Adipose tissue (tissue), 3 donors: ENCODE data around the gene PTPRR. TPM values are rescaled to one million over a fixed set of nuclear protein-coding genes. Genes with fewer than 3 reads are reported as not detected.
"Not testable (repeated sequence)": the region's sequence is repeated elsewhere in the genome, so short reads cannot be mapped to it uniquely, and the experiment has no call there.

Experiments
- H3K27ac ChIP-seq: one replicate; pipeline ENCODE4 v1.5.1; 2013; ENCODE audit warnings: low read depth, low read length
- WGBS, 3 donors: extraction: QIAGEN DNeasy Blood & Tissue Kit; methylation state at CpG; one replicate each; pipeline ENCODE4 v1.1.7; 2013; 5-methylcytosine and 5-hydroxymethylcytosine counted together
- polyA plus RNA-seq, 3 donors: library from polyadenylated mRNA; stranded (reverse); fragments of 200-250 nt; gene quantifications; one replicate each; pipeline ENCODE4 v1.2.3, GENCODE V29; 2013
- donor health status: healthy with polysubstance abuse.
- donor health status: Bipolar disorder and iron deficiency.
- donor health status: healthy.

The PTPRR gene
- polyA plus RNA-seq, 3 donors: 0.08 to 1.1 (median 0.21) TPM

DNA sequence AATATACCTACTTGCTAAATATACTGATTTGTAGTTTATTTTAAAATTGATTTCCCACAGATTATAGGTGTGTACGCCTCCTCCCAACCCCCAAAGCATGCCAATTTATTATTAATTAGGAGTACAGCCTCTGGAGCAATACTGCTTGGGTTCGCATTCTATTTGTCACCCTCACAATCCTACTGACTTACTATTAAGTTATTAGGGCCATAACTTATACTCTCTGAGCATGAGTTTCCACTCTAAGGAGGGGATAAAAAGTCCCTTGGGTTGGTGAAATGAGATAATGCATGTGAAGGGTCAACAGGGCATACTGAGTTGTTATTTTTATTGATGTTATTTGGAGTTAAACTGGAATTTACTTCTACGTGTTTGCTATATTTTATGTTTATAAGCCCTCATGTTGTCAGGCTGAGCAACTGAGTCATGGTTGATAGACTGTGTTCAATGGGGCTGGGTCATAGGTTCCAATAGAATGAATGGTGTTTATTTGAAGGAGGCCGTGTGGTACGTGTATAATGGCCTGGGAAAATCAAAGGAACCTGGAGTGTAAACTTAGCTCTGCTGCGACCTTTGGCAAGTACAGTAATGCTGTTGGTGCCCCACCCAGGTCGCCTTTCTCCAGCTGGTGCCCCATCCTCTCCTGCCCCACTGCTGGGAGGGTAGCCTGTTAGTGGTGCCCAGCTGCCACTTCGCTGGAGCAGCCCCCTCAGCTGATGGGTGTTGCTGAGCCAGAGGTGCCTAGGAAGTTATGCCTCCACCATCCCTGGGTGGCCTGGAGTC lies 184.0 kb downstream of the PTPRR start:
- WGBS, 3 donors: 78 to 86% (median 80%) methylated on average over 8 of the region's 8 CpGs

DNA sequence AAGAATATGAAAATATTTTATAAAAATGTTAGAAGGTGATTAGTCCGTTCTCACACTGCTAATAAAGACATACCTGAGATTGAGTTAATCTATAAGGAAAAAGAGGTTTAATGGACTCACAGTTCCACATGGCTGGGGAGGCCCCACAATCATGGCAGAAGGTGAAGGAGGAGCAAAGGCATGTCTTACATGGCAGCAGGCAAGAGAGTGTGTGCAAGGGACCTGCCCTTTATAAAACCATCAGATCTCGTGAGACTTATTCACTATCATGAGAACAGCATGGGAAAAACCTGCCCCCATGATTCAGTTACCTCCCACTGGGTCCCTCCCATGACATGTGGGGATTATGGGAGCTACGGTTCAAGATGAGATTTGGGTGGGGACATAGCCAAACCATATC lies 185.3 kb downstream of the PTPRR start:
- 75 to 88% (median 84%) methylated on average over 3 of the region's 3 CpGs for WGBS, 3 donors
- H3K27ac ChIP-seq: not testable (repeated sequence)

More for the DNA sequence above, 184.0 kb downstream of the PTPRR start:
- H3K27ac ChIP-seq: no peak overlapping the region

DNA sequence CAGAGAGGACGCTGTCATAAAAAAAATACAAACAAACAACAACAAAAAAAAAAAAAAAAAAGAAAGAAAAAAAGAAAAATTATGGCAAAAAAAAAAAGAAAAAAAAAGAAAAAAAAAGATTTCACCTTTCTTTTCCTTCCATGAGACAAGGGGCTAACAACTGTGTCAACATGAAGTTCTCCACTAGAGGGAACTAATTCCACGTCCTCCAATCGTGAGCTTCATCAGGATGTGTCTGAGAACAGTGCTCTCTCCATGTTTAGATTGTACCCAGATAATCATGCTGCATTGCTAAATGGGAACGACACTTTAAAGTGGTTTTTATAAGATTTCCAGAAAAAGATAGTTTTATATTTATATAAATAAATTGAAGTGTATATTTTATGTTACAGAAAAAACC lies 187.2 kb downstream of the PTPRR start:
- H3K27ac ChIP-seq: no peak overlapping the region
- WGBS, 3 donors: 2 to 3% (median 3%) methylated on average over 4 of the region's 4 CpGs

DNA sequence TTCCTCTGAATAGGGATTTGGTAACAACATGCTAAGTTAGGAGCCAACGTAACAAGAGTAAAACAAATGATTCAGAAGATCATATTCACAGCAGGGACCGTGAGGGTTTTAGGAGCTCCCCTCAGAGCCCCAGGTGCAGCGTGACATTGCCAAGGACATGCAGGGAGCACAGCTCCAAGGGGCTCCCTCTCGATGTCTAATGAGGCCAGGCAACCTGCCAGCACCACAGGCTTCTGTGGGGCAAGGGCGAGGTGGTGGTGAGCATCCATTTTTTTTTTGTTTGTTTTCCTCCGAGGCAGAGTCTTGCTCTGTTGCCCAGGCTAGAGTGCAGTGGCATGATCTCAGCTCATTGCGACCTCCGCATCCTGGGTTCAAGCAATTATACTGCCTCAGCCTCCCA lies 188.3 kb downstream of the PTPRR start:
- WGBS, 3 donors: 62 to 82% (median 68%) methylated on average over 8 of the region's 8 CpGs
- no peak overlapping the region for H3K27ac ChIP-seq

DNA sequence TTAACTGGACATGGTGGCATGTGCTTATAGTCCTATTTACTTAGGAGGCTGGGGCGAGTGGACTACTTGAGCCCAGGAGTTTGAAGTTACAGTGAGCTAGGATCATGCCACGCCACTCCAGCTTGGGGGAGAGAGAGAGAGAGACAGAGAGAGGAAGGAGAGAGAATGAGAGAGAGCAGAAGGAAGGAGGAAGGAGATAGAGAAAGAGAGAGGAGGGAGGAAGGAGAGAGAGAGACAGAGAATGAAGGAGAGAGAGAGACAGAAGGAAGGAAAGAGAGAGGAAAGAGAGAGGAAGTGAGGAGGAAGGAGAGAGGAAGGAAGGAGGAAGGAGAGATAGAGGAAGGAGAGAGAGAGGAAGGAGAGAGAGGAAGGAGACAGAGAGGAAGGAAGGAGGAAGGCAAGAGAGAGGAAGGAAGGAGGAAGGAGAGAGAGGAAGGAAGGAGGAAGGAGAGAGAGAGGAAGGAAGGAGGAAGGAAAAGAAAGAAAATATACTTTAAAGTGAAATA lies 189.8 kb downstream of the PTPRR start:
- 61 to 88% (median 77%) methylated on average over 2 of the region's 2 CpGs for WGBS, 3 donors
- no peak overlapping the region for H3K27ac ChIP-seq

DNA sequence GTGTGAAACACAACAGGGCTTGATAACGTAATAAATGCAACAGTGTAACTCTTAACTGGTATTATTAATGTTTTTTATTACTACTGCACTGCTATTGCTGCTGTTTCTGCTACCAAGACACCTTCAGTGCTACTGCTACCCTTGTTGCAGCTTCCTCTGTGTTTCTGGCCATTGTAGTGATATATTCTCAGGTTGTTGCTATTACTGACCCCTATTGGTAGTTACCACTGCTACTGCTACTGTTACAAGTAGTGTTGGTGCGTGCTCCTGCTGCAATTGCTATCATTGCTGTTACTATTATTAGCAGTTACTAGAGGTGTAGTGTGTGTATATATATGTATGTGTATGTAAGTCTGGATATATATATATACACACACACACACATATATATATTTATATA lies 196.1 kb downstream of the PTPRR start:
- no peak overlapping the region for H3K27ac ChIP-seq
- 80 to 83% (median 80%) methylated on average over 2 of the region's 2 CpGs for WGBS, 3 donors

DNA sequence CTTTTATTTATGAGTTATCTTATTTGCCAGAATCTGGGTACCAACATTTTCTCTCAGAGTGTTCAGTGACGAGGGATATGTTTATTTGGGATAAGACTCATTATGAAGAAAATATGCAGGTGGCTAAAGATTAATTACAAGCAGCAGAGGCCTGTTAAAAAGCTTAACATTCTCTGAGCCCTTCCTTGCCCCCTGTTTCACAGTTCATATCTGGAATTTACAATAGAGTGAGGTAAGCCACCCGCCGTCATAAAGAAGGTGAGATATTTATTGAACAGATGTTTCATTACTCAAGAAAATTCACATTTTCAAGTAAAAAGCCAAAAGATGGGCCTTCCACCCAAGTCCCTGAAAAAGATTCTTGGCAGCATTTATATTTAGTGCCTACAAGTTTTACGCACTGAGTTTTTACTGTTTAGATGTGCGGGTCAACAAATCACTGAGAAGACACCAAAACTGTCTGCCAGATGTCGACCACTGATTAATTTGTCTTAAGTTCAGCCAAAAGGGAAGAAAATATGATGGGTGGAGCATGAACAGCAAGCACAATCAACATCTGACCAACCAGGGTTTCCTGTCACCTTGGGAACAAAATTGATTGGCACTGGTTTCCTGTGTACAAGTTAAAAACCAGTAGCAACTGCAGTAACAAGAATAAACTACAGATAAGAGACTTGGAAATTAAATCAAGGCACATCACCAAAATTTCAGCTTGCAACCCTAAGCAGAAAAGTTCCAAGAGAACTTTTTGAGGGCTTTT lies 197.8 kb downstream of the PTPRR start:
- no peak overlapping the region for H3K27ac ChIP-seq
- WGBS, 3 donors: 36 to 55% (median 45%) methylated on average over 6 of the region's 6 CpGs

DNA sequence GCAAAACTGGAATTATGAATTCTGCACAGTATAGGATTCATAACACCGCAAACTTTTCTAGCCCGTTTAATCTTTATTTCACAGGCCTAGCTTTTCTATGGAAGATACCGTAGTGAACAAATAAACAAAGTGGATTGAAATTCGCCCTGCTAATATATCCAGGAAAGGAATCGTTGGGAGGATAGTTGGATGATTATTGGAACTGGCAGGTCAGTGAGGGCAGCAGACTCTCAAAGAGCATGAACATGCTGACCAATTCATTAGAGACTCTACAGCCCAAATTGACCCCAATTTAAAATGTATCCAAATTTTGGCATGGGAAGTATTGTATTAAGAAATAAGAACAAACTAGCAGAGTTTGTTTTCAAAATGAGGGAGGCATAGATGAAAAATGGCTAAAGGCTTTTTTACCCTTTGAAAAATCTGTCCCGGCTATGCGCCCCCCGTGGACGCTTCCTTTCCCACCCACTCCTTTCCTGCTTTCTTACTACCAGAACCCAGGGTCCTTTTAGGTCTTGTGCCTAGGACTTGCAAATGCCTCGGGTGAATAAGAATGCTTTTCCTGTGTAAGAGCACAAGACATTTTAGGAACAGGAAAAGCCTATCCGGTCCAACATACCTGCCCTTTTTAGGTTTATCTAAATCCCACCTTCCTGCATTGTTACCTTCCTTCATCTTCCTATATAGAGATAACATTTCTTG lies 198.7 kb downstream of the PTPRR start:
- 56 to 67% (median 57%) methylated on average over 11 of the region's 11 CpGs for WGBS, 3 donors
- no peak overlapping the region for H3K27ac ChIP-seq

DNA sequence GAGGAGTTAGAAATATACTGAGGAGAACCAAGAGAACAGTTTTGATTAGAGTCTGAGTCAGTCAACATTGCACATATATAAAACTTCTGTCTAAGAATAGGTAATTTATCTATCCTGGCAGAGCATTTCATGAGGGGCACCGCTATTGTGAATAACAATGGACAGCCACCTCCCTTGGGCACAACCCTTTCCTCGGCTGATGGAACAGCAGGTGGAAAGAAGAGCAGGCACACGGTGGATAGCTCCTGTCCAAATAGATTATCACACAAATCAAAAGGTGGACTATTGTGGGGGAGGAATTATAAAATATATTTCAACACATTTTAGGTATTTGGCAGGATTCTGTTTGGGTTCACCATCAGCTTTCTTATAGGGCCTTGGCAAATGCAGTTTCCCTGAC lies 199.3 kb downstream of the PTPRR start:
- 70 to 76% (median 74%) methylated on average over 3 of the region's 3 CpGs for WGBS, 3 donors
- no peak overlapping the region for H3K27ac ChIP-seq

DNA sequence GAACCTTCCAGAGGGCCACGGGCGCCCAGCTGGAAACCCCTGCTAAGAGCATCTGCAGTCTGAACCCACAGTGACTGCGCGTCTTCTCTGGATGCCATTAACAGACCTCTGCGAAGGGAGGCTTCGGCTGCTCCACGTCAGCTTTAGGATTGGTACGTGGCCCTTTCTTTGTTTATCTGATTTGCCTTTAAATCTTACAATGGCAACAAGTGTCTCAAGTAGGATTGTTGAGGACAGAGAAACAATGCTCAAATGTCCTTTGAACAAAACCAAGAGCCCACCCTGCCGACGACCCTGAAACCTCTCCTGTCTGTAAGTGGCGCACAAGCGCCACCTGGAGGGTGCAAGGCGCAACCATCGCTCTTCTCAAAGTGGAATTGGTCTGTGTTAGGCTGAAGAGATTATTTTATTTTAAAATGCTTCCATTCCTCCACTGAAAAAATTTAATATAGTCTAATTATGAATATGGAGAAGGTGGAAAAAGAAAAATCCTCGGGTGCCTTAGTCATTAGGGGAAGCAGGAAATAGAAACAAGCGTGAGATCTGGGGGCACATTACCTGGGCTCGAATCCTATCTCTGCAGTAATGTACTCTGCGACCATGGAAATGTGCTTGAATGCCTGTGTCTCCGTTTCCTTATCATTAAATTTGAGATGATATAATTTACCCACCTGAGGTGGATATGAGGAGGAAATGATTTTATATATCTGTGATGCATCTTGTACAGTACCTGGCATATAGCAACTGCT lies 200.7 kb downstream of the PTPRR start:
- no peak overlapping the region for H3K27ac ChIP-seq
- 19 to 27% (median 24%) methylated on average over 19 of the region's 19 CpGs for WGBS, 3 donors

DNA sequence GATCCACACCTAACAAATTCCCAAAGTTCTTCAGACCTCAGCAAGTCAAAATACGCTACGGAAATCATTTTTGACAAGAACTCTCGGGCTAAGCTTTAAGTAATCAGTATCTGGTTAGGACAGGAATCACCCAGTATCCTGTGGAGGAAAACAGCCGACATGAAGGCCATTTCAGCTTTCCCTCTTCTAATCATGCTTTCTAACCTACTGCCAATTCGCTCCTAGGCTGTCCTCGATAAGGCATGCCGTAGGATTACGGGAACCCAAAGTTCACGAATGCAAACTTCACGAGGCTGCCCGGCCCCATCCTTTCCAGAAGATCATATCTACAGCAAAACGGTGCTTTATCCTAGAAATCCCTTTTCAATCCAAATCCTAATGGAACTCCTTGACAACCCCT lies 201.5 kb downstream of the PTPRR start:
- H3K27ac ChIP-seq: no peak overlapping the region
- 62 to 75% (median 70%) methylated on average over 12 of the region's 12 CpGs for WGBS, 3 donors

DNA sequence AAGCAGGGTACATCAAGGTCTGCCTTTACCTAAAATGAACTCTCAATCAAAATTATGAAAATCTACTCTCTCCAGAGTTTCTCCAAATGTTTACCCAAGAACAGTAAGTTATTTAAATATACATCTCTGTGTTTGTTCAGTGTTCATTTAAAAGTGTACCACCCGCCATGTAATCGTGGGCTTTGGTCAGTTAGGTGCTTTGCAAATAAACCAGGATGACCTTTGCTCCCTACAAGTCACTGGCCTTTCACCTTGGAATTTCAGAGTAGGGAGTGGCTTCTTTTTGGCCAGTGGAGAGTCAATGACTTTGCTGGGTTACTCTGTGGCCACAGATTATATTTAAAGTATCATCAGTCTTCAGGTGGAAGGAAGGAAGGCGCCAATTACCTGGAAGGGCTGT lies 208.7 kb downstream of the PTPRR start:
- WGBS, 3 donors: 40 to 57% (median 56%) methylated on average over 3 of the region's 3 CpGs
- no peak overlapping the region for H3K27ac ChIP-seq

DNA sequence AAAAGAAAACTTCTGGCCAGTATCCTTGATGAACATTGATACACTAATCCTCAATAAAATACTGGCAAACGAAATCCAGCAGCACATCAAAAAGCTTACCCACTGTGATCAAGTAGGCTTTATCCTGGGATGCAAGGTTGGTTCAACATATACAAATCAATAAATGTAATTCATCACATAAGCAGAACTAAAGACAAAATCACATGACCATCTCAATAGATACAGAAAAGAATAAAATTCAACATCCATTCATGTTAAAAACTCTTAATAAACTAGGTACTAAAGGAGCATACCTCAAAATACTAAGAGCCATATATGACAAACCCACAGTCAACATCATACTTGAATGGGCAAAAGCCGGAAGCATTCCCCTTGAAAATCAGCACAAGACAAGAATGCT lies 211.5 kb downstream of the PTPRR start:
- WGBS, 3 donors: 75 to 79% (median 76%) methylated on average over 2 of the region's 2 CpGs
- H3K27ac ChIP-seq: no peak overlapping the region

DNA sequence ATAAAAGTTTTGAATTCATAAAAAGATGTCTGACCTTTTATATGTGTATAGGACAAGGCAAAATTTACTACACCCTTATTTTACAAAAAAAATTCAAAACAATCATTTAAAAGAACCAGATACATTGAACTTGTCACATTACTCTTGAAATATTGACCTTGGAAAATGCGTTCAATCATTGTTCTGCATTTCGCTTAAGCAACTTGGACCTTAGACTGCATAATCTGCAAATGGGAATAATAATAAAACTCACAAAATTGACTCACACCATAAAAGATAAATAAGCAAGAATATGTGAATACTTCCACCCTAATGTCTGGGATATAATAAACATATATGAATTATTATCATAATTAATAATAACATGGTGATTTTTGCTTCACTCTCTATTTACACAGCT lies 213.9 kb downstream of the PTPRR start:
- no peak overlapping the region for H3K27ac ChIP-seq
- WGBS, 3 donors: 53 to 91% (median 86%) methylated on average over 2 of the region's 2 CpGs

DNA sequence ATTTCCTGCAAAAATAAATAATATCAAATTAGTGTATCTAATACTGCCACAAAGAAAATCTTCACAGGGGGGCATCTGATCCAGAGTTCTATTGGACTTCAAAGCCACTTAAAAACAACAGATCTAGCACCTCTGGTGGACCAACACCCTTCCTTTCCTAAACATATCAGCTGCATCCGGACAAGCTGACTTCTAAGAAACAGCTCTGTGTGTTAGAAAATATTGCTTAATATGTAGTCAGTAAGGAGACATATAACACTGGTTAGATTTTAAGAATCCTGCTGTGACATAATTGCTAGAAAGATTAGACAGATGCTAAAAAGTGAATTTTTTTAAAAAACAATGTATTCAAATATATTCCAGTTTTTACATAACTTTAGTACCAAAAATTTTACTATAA lies 222.2 kb downstream of the PTPRR start:
- WGBS, 3 donors: 68 to 73% (median 71%) methylated on average over 1 of the region's 1 CpG
- no peak overlapping the region for H3K27ac ChIP-seq

DNA sequence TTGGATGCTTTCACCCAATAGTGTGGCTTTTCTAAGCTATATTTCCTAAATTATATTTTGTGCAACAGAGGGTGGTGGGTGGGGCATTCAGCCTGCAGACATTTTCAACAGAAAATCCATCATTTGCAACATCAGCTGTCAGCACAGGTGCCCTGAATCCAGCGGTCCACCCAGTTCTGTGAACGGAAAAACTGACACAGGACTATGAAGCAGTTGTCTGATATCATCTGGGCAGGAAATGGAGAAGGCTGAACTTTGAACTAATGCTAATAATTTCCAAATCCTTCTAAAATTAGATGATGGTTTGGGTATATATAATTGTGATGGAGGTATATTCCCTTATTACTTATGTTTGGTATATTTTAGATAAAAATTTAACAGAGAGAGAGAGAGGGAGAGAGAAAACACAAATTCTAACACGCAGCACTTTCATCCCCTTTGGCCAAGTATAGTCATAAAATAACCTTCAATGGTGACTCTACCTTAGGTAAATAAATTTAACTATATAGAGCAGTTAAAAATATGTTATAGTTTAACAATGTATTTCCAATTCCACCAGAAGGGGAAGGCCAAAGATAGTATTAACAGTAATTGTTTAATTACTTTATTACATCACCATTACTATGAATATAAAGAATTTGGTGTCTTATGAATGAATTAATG lies 225.0 kb downstream of the PTPRR start:
- no peak overlapping the region for H3K27ac ChIP-seq
- WGBS, 3 donors: 55 to 62% (median 61%) methylated on average over 3 of the region's 3 CpGs

DNA sequence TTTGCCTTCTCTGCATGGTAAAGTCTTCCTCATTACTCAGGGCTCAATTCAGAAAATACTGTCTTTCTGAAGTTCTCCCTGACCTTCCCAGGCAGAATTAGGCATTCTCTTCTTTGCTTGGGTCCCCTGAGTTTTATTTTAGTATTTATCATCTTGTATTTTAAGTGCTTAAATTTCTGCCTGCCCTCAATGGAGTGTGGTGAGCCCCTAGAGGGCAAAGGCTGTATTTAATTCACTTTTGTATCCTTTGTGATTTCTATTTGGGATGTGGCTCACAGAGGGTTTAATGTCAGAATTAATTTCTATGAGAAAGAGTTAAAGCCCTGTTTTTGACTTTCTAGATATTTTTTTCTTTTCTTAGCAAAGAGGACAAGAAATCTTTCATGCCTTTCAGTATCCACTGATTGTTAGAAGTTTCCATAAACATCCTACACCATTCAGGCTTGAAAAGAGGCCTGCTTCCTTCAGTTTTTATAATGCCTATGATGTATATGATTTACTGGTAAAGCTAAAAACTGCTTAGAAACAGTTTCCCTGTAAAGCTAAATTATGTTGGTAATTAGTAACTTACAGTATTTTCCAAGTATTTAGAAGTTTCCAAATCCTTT lies 227.8 kb downstream of the PTPRR start:
- no peak overlapping the region for H3K27ac ChIP-seq
